Small intestine (tissue), 7 donors: ENCODE data around the gene VOPP1. TPM values are rescaled to one million over a fixed set of nuclear protein-coding genes. Genes with fewer than 3 reads are reported as not detected.
"Not testable (repeated sequence)": the region's sequence is repeated elsewhere in the genome, so short reads cannot be mapped to it uniquely, and the experiment has no call there.

Experiments
- DNase-seq, 2 donors: peaks; one replicate each; pipeline versions ENCODE4 v3.0.0 to v3.0.0-alpha.2; 2013
- FAIRE-seq: peaks from 2 replicates; lab custom pipeline; 2012; peaks lifted over from hg19 to GRCh38; lab: Jason Lieb, UNC
- H3K27ac ChIP-seq, 3 donors: one replicate each; pipeline ENCODE4 v1.5.1; 2013; ENCODE audit warnings: low read length in 2 of 3, mild to moderate bottlenecking in 2 of 3, control low read depth in 1 of 3, inconsistent platforms in 1 of 3, low read depth in 1 of 3, moderate library complexity in 1 of 3
- H3K27me3 ChIP-seq, 3 donors: one replicate each; pipeline ENCODE4 v1.6.1; 2013; ENCODE audit warnings: low read length in 3 of 3, inconsistent platforms in 1 of 3; ENCODE audit not compliant: control insufficient read depth in 3 of 3, insufficient read depth in 3 of 3
- H3K36me3 ChIP-seq, 3 donors: one replicate each; pipeline ENCODE4 v1.6.1; 2013; ENCODE audit warnings: low read length in 3 of 3, inconsistent platforms in 1 of 3, low read depth in 1 of 3, mild to moderate bottlenecking in 1 of 3, moderate library complexity in 1 of 3; ENCODE audit not compliant: control insufficient read depth in 3 of 3, insufficient read depth in 2 of 3
- H3K4me1 ChIP-seq, 3 donors: one replicate each; pipeline ENCODE4 v1.6.1; 2013; ENCODE audit warnings: low read length in 2 of 3, inconsistent platforms in 1 of 3, low read depth in 1 of 3, mild to moderate bottlenecking in 1 of 3, moderate library complexity in 1 of 3; ENCODE audit not compliant: control insufficient read depth in 3 of 3, insufficient read depth in 2 of 3
- H3K4me3 ChIP-seq, 3 donors: one replicate each; pipeline ENCODE4 v1.5.1; 2013; ENCODE audit warnings: low read length in 3 of 3, control low read depth in 1 of 3, inconsistent platforms in 1 of 3, low read depth in 1 of 3, mild to moderate bottlenecking in 1 of 3, moderate library complexity in 1 of 3
- H3K9me3 ChIP-seq, 2 donors: one replicate each; pipeline ENCODE4 v1.6.1; 2013; ENCODE audit warnings: low read depth in 1 of 2, low read length in 1 of 2; ENCODE audit not compliant: control insufficient read depth in 2 of 2, insufficient read depth in 1 of 2
- WGBS, 3 donors: extraction: QIAGEN DNeasy Blood & Tissue Kit; methylation state at CpG; one replicate each; pipeline ENCODE4 v1.1.7; 2013; 5-methylcytosine and 5-hydroxymethylcytosine counted together
- polyA plus RNA-seq, 4 donors: library from polyadenylated mRNA; stranded (reverse) in 3 of 4; unstranded in 1 of 4; fragments of 200-250 nt in 3 of 4; fragments of 120-200 nt in 1 of 4; gene quantifications; one replicate each; pipeline versions ENCODE4 v1.2.1 to v1.2.3, GENCODE V29; 2013
- donor health status: healthy with polysubstance abuse.
- donor health status: control.
- donor health status: control.
- donor health status: Bipolar disorder and iron deficiency.
- donor health status: healthy.

The VOPP1 gene
- polyA plus RNA-seq, 4 donors = 24.6 to 37.8 (median 33.1) TPM

DNA sequence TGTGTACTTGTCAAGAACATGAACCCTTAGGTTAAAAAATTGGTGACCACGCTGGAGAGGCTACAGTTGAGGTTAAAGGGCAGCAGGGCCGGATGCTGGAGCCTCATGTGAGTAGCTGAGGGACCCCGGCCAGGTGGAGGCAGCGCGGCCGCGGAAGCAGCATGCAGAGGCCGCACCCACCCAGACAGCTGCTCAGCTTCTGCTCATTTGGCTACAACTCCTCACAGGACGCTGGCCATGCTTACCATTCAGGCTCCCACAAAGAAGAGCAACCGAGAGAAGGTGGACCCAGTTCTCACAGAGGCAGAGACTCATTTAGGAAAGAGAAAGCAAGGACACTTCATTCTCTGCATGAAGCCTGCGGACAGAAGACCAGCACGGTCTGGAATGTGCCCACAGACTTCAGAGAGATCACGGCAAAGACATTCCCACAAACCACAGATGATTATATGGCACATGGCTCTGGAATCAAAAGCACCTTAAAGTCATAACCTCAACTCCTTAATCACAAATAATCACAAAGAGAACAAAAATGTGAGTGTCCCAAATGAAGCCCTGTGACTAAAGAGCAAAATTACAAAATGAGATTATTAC is 94.4 kb downstream of the VOPP1 start:
- Histone ChIP-seq H3K27ac (no peak overlapping the region), H3K36me3 (peaks cover 0 to 30% (median 4%) of the 10 kb centered on the region in 3 donors), H3K4me1 (peaks cover 0 to 2% (median 0%) of the 10 kb centered on the region in 3 donors), H3K9me3 (no peaks in the 10 kb centered on the region), H3K4me3 (no peak overlapping the region), H3K27me3 (no peaks in the 10 kb centered on the region)
- FAIRE-seq (no peak), DNase-seq (no peak)
- WGBS, 3 donors = 73 to 85% (median 82%) methylated on average over 13 of the region's 13 CpGs

DNA sequence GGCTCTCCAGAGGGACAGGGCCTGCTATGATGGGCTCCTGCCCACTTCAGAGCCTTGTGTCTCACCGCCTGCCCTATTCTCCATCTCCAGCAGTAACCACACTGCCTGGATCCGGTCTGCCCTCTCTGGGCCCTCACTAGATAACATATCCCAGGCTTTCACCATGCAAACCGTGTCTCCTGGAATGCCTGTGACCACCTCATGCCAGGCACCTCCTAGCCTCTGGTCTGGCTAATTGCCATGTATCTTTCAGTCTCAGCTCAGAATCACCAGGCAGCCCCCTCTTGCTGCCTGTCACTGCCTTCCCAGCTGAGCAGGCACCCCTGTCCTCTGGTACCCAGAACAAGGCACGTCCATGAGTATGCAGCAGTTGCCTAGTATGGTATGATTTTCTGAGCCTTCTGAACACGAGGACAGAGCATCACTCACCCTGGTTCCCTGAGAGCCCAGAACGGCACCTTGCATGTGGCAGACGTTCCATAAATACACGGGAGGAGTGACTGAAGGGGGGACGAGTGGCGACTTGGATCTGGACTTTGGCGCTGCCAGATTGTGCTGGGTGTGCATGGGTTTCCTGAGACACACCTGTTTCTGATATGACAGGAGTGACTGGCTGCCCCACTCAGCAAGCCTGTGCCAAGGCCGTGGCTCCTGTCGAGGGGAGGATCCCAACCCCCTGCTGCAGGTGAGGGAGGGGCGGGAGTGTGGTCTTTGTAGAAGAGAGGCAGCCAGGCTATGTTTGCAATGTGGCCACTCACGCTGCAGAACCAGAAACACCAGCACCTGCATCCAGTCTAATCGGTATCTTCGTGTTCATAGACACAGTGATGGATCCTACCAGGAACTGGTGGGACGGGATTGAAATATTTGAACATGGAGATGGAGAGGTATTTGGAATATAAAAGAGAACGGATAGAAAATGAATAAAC is 95.2 kb downstream of the VOPP1 start:
- Histone ChIP-seq H3K4me1 (peaks cover 0 to 2% (median 0%) of the 10 kb centered on the region in 3 donors), H3K27me3 (no peaks in the 10 kb centered on the region), H3K36me3 (peaks cover 0 to 30% (median 4%) of the 10 kb centered on the region in 3 donors), H3K9me3 (no peaks in the 10 kb centered on the region), H3K27ac (no peak overlapping the region), H3K4me3 (no peak overlapping the region)
- FAIRE-seq (no peak), DNase-seq (peak in 1 of 2 donors; percentile 44)
- WGBS, 3 donors = 66 to 85% (median 80%) methylated on average over 19 of the region's 19 CpGs

DNA sequence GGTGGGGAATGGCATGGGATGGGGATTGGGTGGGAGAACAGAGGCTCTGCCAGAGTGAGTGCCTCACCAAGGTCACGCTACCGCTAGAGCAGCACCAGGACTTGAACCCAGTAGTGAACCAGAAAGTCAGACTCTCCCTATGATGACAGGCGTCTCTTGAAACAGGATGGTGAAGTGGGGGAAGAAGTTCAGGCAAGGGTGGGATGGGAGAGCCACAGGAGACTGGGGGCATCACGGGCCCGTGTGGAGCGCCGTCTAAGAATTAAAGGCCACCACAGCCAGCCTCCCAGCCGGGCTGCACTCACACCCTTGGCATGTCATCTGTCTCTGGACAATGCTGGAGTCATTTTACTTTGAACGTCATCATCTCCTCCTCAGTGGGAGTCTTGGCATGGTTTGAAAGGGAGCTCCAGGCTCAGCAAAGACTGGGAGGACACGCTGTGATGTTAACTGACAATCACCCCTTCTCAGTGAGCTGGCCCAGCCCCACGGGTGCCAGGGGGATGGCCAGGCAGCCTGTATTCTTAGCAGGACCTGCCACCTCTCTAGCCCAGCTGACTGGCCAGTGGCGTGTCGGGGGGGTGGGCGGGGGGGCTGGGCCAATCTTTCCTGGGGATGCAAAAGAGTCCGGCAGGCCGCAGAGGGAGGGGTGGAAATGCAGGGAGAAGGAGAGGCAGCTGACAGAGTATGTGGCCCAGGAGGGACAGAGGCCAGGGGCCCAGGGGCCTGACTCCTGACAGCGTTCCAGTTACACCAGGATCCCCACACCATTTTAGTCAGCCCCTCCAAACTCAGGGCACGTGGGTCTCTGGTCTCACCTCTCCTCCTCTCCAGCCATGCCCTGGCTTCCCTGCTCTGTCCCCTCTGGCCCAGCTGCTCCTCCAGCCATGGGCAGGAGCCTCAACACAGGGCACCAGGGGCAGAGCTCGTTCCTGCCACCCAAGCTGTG is 96.2 kb downstream of the VOPP1 start:
- WGBS, 3 donors = 85 to 92% (median 87%) methylated on average over 17 to 19 of the region's 19 CpGs
- Histone ChIP-seq H3K27ac (no peak overlapping the region), H3K4me3 (no peak overlapping the region), H3K9me3 (no peaks in the 10 kb centered on the region), H3K36me3 (peaks cover 0 to 28% (median 4%) of the 10 kb centered on the region in 3 donors), H3K27me3 (no peaks in the 10 kb centered on the region), H3K4me1 (peaks cover 0 to 2% (median 0%) of the 10 kb centered on the region in 3 donors)
- DNase-seq (no peak), FAIRE-seq (no peak)

DNA sequence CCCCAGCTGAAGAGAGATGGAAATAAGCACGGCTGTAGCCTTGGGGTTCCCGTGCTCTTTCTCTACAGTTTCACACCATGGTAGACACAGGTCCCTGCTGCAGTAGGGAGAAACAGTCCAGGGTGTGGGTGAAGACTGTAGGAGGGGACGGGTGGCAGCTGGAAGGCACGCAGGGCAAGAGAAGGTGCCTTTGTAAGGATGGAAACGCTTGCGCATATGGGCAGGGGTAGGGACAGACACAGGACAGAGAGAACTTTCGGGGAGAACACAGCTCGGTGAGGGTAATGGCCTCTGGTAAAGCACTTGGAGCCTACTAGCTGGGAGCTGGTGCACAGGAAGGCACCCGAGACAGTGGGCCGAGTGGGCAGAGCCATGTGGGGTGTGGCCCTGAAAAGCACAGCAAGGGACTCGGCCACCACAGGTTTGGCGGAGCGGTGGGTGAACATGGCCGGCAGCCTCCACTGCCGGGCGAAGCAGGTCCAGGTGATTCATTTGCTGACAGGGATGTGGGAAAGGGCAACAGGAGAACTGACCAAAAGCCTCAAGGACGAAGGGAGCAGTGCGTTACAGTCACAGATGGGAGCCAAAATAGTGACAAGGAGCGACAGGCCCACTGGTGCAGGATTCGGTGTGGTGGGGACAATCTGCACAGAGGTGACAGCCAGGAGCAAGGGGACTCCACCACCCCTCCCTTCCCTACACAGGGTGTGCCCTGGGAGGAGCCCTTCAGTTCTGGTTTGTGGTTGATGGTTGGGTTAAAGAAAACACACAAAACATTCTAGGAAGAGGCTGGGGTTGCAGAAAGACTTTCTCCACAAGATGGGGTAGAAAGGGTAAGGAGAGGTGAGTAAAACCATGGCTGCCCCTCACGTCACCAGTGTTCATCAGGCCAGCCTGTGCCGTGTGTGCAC is 97.1 kb downstream of the VOPP1 start:
- FAIRE-seq (no peak), DNase-seq (no peak)
- Histone ChIP-seq H3K27ac (no peak overlapping the region), H3K27me3 (no peaks in the 10 kb centered on the region), H3K4me1 (peaks cover 0 to 2% (median 0%) of the 10 kb centered on the region in 3 donors), H3K4me3 (no peak overlapping the region), H3K9me3 (no peaks in the 10 kb centered on the region), H3K36me3 (peaks cover 0 to 25% (median 4%) of the 10 kb centered on the region in 3 donors)
- 86 to 91% (median 88%) methylated on average over 22 of the region's 22 CpGs for WGBS, 3 donors

DNA sequence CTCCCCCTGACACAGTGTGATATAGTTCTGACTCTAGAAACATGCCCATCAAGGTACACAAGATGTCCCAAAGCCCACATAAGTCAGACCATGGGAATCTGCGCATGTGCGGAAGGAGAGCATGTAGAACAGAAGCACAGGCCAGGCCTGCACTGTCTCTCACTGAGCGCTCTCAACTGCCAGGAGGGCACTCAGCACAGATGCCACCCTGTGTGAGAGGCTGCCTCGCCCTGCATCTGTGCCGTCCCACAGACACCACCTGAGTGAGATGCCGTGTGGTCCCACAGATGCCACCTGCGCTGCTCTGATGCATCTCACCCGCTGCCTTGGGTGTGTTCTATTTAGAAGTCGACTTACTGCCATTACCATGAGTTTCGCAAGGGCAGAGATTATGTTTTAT is 98.4 kb downstream of the VOPP1 start:
- Histone ChIP-seq H3K27me3 (no peaks in the 10 kb centered on the region), H3K9me3 (no peaks in the 10 kb centered on the region), H3K36me3 (peaks cover 3 to 29% (median 7%) of the 10 kb centered on the region in 3 donors), H3K27ac (no peak overlapping the region), H3K4me3 (no peak overlapping the region), H3K4me1 (peaks cover 0 to 2% (median 0%) of the 10 kb centered on the region in 3 donors)
- FAIRE-seq (no peak), DNase-seq (no peak)
- 94 to 96% (median 94%) methylated on average over 10 of the region's 10 CpGs for WGBS, 3 donors

DNA sequence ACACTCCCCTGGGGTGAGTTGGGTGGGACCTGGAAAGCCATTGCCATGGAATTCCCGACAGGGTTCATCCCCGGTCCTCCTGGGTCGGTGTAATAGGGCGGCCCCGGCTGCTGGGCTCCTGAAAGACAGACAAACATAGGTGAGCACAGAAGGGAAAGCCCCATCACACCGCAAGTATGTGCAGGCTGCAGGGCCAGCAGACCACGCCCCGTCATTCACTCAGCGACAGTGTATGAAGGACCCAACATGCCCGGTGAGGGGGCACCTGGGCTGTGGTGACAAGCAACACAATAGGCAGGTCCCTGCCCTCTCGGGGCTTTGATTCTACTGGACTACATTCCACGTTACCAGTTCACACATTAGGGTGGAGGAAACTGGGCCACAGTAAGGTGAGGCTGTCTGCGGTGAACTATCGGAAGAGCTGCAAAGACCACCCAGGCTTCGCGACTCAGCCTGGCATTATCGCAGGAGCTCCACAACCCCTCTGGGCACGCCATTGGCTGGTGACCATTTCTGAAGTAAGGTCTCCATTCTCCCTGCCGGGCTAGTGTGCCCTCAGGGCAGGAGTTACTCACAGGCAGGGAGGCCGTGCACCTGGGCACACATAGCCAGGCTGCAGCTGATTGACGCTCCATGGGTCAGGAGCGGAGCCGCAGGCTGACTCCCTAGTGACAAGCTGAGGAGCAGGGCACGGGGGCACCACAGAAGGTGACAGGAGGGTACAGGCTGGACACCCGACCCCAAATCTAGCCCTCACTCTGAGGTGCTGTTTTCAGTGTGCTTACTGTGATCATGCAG is 99.2 kb downstream of the VOPP1 start:
- no peak overlapping the region for H3K4me3 ChIP-seq
- H3K4me1 ChIP-seq = no peaks in the 10 kb centered on the region
- WGBS, 3 donors = 89 to 95% (median 91%) methylated on average over 24 to 25 of the region's 25 CpGs
- no peaks in the 10 kb centered on the region for H3K9me3 ChIP-seq
- FAIRE-seq = no peak
- H3K27ac ChIP-seq = no peak overlapping the region
- no peaks in the 10 kb centered on the region for H3K27me3 ChIP-seq
- no peak for DNase-seq
- peaks cover 4 to 33% (median 7%) of the 10 kb centered on the region in 3 donors for H3K36me3 ChIP-seq

DNA sequence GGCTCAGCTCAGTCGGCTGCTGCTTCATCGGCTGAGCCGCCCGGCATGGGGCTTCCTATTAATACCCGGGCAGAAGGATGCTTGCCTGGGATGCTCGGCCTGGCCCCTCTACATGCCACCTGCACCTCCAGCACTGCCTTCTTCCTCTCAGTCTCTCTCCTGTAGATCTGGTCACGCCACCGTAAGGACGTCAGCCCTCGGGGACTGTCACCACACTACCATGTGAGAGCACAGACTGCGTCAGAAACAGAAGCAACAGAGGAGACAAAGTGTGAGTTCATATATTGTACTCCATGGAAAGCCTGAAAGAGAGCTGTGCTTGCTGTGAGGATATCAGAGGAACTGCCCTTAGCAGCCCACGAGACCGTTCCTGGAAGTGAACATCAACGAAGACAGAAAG is 99.9 kb downstream of the VOPP1 start:
- H3K36me3 ChIP-seq = peaks cover 5 to 31% (median 7%) of the 10 kb centered on the region in 3 donors
- H3K4me1 ChIP-seq, H3K9me3 ChIP-seq, FAIRE-seq, H3K27ac ChIP-seq, H3K27me3 ChIP-seq, H3K4me3 ChIP-seq, DNase-seq: not testable (repeated sequence)
- 96 to 100% (median 100%) methylated on average over 2 to 6 of the region's 14 CpGs for WGBS, 3 donors
